ENCODE measurements around the gene TLDC2. TPM values are rescaled to one million over a fixed set of nuclear protein-coding genes. Genes with fewer than 3 reads are reported as not detected.
"Not testable (repeated sequence)": the region's sequence is repeated elsewhere in the genome, so short reads cannot be mapped to it uniquely, and the experiment has no call there.

TLDC2 gene
- total RNA-seq, 1 experiment from 2014 or later: not detected

- no peak for DNase-seq
- Histone ChIP-seq H3K27me3 (replicated peaks; ENCODE audit: control insufficient read depth, insufficient read depth, low read length) (no peaks in the 10 kb centered on the region), H3K9me3 (no peaks in the 10 kb centered on the region), H3K4me3 (ENCODE audit: low read depth, low read length) (no peak overlapping the region), H3K36me3 (ENCODE audit: control insufficient read depth, insufficient read depth, low read length) (no peaks in the 10 kb centered on the region), H3K4me1 (peaks cover 4% of the 10 kb centered on the region; the same call in 1 of the 2 replicates)
- H3K36me3 Mint-ChIP-seq (ENCODE audit: insufficient read depth, unreplicated experiment): peaks cover 21% of the 10 kb centered on the region
- H3K4me1 Mint-ChIP-seq (ENCODE audit: low read depth, unreplicated experiment): peaks cover 8% of the 10 kb centered on the region
- no peaks in the 10 kb centered on the region for H3K9me3 Mint-ChIP-seq (ENCODE audit: unreplicated experiment)
- TF ChIP-seq CTCF (IDR thresholded peaks at IDR 0.05; ENCODE audit: insufficient read depth in 1 of 2, low read depth in 1 of 2, low read length in 1 of 2, severe bottlenecking in 1 of 2, unreplicated experiment in 1 of 2): no peak
- no peaks in the 10 kb centered on the region for H3K27me3 Mint-ChIP-seq (ENCODE audit: insufficient read depth, unreplicated experiment)
- BruUV-seq (replicated peaks): no TSS peak
- H3K4me3 Mint-ChIP-seq (ENCODE audit: unreplicated experiment): no peak overlapping the region
- intact Hi-C loops (cut with micrococcal nuclease; ENCODE audit: unreplicated experiment): no loop called here
- H3K27ac Mint-ChIP-seq (ENCODE audit: unreplicated experiment): peak overlapping the region; percentile 62
- POLR2A ChIA-PET: no interaction called here
- CTCF ChIA-PET: interaction anchor here (0.6 to 1.7 kb wide), 4 partner anchors 8 to 47 kb away, joined by 3 to 7 read pairs (median 4); a partner anchor contains a TSS
Measured at GRCh38 chr20:36839150-36839549, 36.8 kb upstream of the TLDC2 start.

DNA sequence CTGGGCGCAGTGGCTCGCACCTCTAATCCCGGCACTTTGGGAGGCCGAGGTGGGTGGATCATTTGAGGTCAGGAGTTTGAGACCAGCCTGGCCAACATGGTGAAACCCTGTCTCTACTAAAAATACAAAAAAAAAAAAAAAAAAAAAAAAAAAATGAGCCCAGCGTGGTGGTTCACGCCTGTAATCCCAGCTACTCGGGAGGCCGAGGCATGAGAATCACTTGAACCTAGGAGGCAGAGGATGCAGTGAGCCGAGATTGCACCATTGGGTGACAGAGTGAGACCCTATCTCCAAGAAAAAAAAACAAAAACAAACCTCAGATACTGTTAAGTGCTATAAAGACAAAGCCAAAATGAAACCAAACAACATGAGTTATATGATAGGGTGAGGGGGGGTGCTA lies 34.9 kb upstream of the TLDC2 start:
- intact Hi-C loops (cut with micrococcal nuclease; ENCODE audit: unreplicated experiment); H3K36me3 ChIP-seq (ENCODE audit: control insufficient read depth, insufficient read depth, low read length); H3K27me3 ChIP-seq (replicated peaks; ENCODE audit: control insufficient read depth, insufficient read depth, low read length); H3K27me3 Mint-ChIP-seq (ENCODE audit: insufficient read depth, unreplicated experiment); H3K4me3 ChIP-seq (ENCODE audit: low read depth, low read length); BruUV-seq (replicated peaks); H3K4me1 ChIP-seq; H3K9me3 Mint-ChIP-seq (ENCODE audit: unreplicated experiment); H3K4me1 Mint-ChIP-seq (ENCODE audit: low read depth, unreplicated experiment); DNase-seq; H3K4me3 Mint-ChIP-seq (ENCODE audit: unreplicated experiment); H3K9me3 ChIP-seq; H3K27ac Mint-ChIP-seq (ENCODE audit: unreplicated experiment): not testable (repeated sequence)
- ChIA-PET POLR2A (interaction anchor here (0.7 kb wide), 1 partner anchor 1098 kb away, joined by 3 read pairs; no protein-coding TSS in a partner anchor), CTCF (interaction anchor here (1.1 kb wide), 1 partner anchor 22 kb away, joined by 4 read pairs; a partner anchor contains a TSS)
- peaks cover 21% of the 10 kb centered on the region for H3K36me3 Mint-ChIP-seq (ENCODE audit: insufficient read depth, unreplicated experiment)

GRCh38 chr20:36845288-36845971 lies 30.5 kb upstream of the TLDC2 start:
- intact Hi-C loops (cut with micrococcal nuclease; ENCODE audit: unreplicated experiment): no loop called here
- CTCF ChIA-PET: interaction anchor here (0.5 to 4.1 kb wide), 3 partner anchors 9 to 57 kb away, joined by 3 to 22 read pairs (median 4); a partner anchor contains a TSS
- H3K27me3 ChIP-seq (replicated peaks; ENCODE audit: control insufficient read depth, insufficient read depth, low read length): no peaks in the 10 kb centered on the region
- POLR2A ChIA-PET: interaction anchor here (0.5 to 1.3 kb wide), 2 partner anchors 10 to 18 kb away, joined by 3 to 4 read pairs; a partner anchor contains a TSS
- no peaks in the 10 kb centered on the region for H3K9me3 ChIP-seq
- Mint-ChIP-seq H3K9me3 (ENCODE audit: unreplicated experiment) (no peaks in the 10 kb centered on the region), H3K27ac (ENCODE audit: unreplicated experiment) (peak overlapping the region; percentile 26), H3K36me3 (ENCODE audit: insufficient read depth, unreplicated experiment) (no peaks in the 10 kb centered on the region), H3K27me3 (ENCODE audit: insufficient read depth, unreplicated experiment) (no peaks in the 10 kb centered on the region), H3K4me1 (ENCODE audit: low read depth, unreplicated experiment) (peaks cover 14% of the 10 kb centered on the region), H3K4me3 (ENCODE audit: unreplicated experiment) (no peak overlapping the region)
- BruUV-seq (replicated peaks): no TSS peak
- no peak overlapping the region for H3K4me3 ChIP-seq (ENCODE audit: low read depth, low read length)
- TF ChIP-seq CTCF (IDR thresholded peaks at IDR 0.05; ENCODE audit: insufficient read depth in 1 of 2, low read depth in 1 of 2, low read length in 1 of 2, severe bottlenecking in 1 of 2, unreplicated experiment in 1 of 2): no peak
- peaks cover 18% of the 10 kb centered on the region for H3K4me1 ChIP-seq
- no peak for DNase-seq
- no peaks in the 10 kb centered on the region for H3K36me3 ChIP-seq (ENCODE audit: control insufficient read depth, insufficient read depth, low read length)
